Thoracic aorta (tissue), 2 donors: ENCODE results near the gene GOLGA8A. TPM values are rescaled to one million over a fixed set of nuclear protein-coding genes. Genes with fewer than 3 reads are reported as not detected.
"Not testable (repeated sequence)": the region's sequence is repeated elsewhere in the genome, so short reads cannot be mapped to it uniquely, and the experiment has no call there.

Experiments used
- ATAC-seq: fragments of 150-250 bp; one replicate; pipeline ENCODE4 v1.8.0; 2017; ENCODE audit warnings: low read depth; ENCODE audit not compliant: insufficient number of reproducible peaks, low FRiP score
- DNase-seq: peaks from one replicate; pipeline ENCODE4 v3.0.0-alpha.2; 2020; ENCODE audit warnings: low spot score
- H3K27ac ChIP-seq, 2 donors: fragments of 200-600 bp; sonication (generic); 1 replicate in 1 of 2; 2 replicates in 1 of 2; pipeline ENCODE4 v1.5.1; 2016; ENCODE audit warnings: mild to moderate bottlenecking in 2 of 2, moderate library complexity in 2 of 2
- H3K27me3 ChIP-seq: fragments of 200-600 bp; sonication (generic); replicated peaks from 2 replicates; pipeline ENCODE4 v1.6.0; 2016; ENCODE audit warnings: mild to moderate bottlenecking; ENCODE audit not compliant: insufficient read depth
- H3K36me3 ChIP-seq: fragments of 200-600 bp; sonication (generic); one replicate; pipeline ENCODE4 v1.5.1; 2016
- H3K4me1 ChIP-seq, 2 donors: fragments of 200-600 bp; sonication (generic); 1 replicate in 1 of 2; 2 replicates in 1 of 2; pipeline versions ENCODE4 v1.5.1 to v1.6.0; 2016; ENCODE audit warnings: low read depth in 2 of 2, mild to moderate bottlenecking in 1 of 2; ENCODE audit not compliant: control insufficient read depth in 1 of 2
- H3K4me3 ChIP-seq: fragments of 200-600 bp; sonication (generic); 2 replicates; pipeline ENCODE4 v1.5.1; 2016; ENCODE audit warnings: mild to moderate bottlenecking
- H3K9me3 ChIP-seq: fragments of 200-600 bp; sonication (generic); 2 replicates; pipeline ENCODE4 v1.5.1; 2016
- CTCF ChIP-seq: fragments of 200-600 bp; sonication (generic); IDR thresholded peaks from one replicate; pipeline ENCODE4 v1.5.1; 2019; ENCODE audit warnings: antibody characterized with exemption
- total RNA-seq, 2 donors: library from RNA; depleted of rRNA; stranded (reverse); fragments of >200 nt; gene quantifications; one replicate each; pipeline versions ENCODE4 v1.1.0 to v1.2.3, GENCODE V29; 2016

GOLGA8A gene
- total RNA-seq, 2 donors from 2014 or later = 48.6 to 104 TPM

GRCh38 chr15:34434627-34435305, 2.8 kb downstream of the GOLGA8A start:
- Histone ChIP-seq H3K36me3 (peaks cover 3% of the 10 kb centered on the region), H3K27ac (no peak overlapping the region), H3K4me1 (peaks cover 7 to 17% of the 10 kb centered on the region in 2 donors), H3K9me3 (no peaks in the 10 kb centered on the region), H3K4me3 (no peak overlapping the region), H3K27me3 (no peaks in the 10 kb centered on the region)
- DNase-seq = no peak
- no peak for TF ChIP-seq CTCF
- ATAC-seq = no peak

GRCh38 chr15:34433956-34434626, 3.5 kb downstream of the GOLGA8A start:
- not testable (repeated sequence) for H3K36me3 ChIP-seq, ATAC-seq, H3K27ac ChIP-seq, H3K4me3 ChIP-seq, H3K27me3 ChIP-seq, DNase-seq, H3K9me3 ChIP-seq
- peaks cover 7 to 17% of the 10 kb centered on the region in 2 donors for H3K4me1 ChIP-seq

- H3K9me3 ChIP-seq = not testable (repeated sequence)
Measured at GRCh38 chr15:34430642-34431041, 7.0 kb downstream of the GOLGA8A start.

GRCh38 chr15:34423425-34424090, 14.1 kb downstream of the GOLGA8A start:
- H3K9me3 ChIP-seq, H3K4me1 ChIP-seq, H3K27ac ChIP-seq, H3K27me3 ChIP-seq, ATAC-seq, DNase-seq, H3K36me3 ChIP-seq, H3K4me3 ChIP-seq: not testable (repeated sequence)

More at GRCh38 chr15:34430642-34431041, 7.0 kb downstream of the GOLGA8A start:
- not testable (repeated sequence) for H3K4me3 ChIP-seq, H3K4me1 ChIP-seq, H3K27ac ChIP-seq, H3K36me3 ChIP-seq, H3K27me3 ChIP-seq, DNase-seq, ATAC-seq

- not testable (repeated sequence) for H3K36me3 ChIP-seq, H3K9me3 ChIP-seq, ATAC-seq, H3K27me3 ChIP-seq, H3K4me3 ChIP-seq, H3K27ac ChIP-seq, H3K4me1 ChIP-seq, DNase-seq
Measured at GRCh38 chr15:34420953-34421352, 16.7 kb downstream of the GOLGA8A start.

GRCh38 chr15:34418435-34418834, 19.2 kb downstream of the GOLGA8A start:
- H3K4me1 ChIP-seq, DNase-seq, H3K36me3 ChIP-seq, H3K27me3 ChIP-seq, ATAC-seq, H3K9me3 ChIP-seq, H3K27ac ChIP-seq, H3K4me3 ChIP-seq: not testable (repeated sequence)

GRCh38 chr15:34409511-34409910, 28.1 kb downstream of the GOLGA8A start:
- not testable (repeated sequence) for H3K36me3 ChIP-seq, H3K4me1 ChIP-seq

GRCh38 chr15:34408973-34409372, 28.6 kb downstream of the GOLGA8A start:
- not testable (repeated sequence) for H3K27ac ChIP-seq, DNase-seq, ATAC-seq, H3K4me3 ChIP-seq, H3K27me3 ChIP-seq, H3K4me1 ChIP-seq, H3K9me3 ChIP-seq, H3K36me3 ChIP-seq

More at GRCh38 chr15:34409511-34409910, 28.1 kb downstream of the GOLGA8A start:
- not testable (repeated sequence) for DNase-seq, H3K27me3 ChIP-seq, ATAC-seq, H3K4me3 ChIP-seq, H3K9me3 ChIP-seq, H3K27ac ChIP-seq

GRCh38 chr15:34403899-34404298, 33.7 kb downstream of the GOLGA8A start:
- not testable (repeated sequence) for H3K4me1 ChIP-seq, ATAC-seq, H3K9me3 ChIP-seq, H3K36me3 ChIP-seq, DNase-seq, H3K4me3 ChIP-seq, H3K27ac ChIP-seq, H3K27me3 ChIP-seq

GRCh38 chr15:34403160-34403598, 34.4 kb downstream of the GOLGA8A start:
- DNase-seq, H3K27ac ChIP-seq, ATAC-seq, H3K4me1 ChIP-seq, H3K9me3 ChIP-seq, H3K4me3 ChIP-seq, H3K27me3 ChIP-seq, H3K36me3 ChIP-seq: not testable (repeated sequence)

GRCh38 chr15:34397637-34398259, 39.9 kb downstream of the GOLGA8A start:
- H3K4me1 ChIP-seq, DNase-seq, ATAC-seq, H3K4me3 ChIP-seq, H3K36me3 ChIP-seq, H3K9me3 ChIP-seq, H3K27me3 ChIP-seq, H3K27ac ChIP-seq: not testable (repeated sequence)
